ENCODE measurements around the gene THY1.
"Not testable (repeated sequence)": the region's sequence is repeated elsewhere in the genome, so short reads cannot be mapped to it uniquely, and the experiment has no call there.

Gene THY1

GRCh38 chr11:119418759-119419158 lies 4.2 kb downstream of the THY1 start:
- DNase-seq (ENCODE audit: low read depth in 2 of 2) = no peak

- DNase-seq (ENCODE audit: low read depth in 2 of 2) = no peak
Measured at GRCh38 chr11:119417726-119418540, 5.0 kb downstream of the THY1 start.

DNA sequence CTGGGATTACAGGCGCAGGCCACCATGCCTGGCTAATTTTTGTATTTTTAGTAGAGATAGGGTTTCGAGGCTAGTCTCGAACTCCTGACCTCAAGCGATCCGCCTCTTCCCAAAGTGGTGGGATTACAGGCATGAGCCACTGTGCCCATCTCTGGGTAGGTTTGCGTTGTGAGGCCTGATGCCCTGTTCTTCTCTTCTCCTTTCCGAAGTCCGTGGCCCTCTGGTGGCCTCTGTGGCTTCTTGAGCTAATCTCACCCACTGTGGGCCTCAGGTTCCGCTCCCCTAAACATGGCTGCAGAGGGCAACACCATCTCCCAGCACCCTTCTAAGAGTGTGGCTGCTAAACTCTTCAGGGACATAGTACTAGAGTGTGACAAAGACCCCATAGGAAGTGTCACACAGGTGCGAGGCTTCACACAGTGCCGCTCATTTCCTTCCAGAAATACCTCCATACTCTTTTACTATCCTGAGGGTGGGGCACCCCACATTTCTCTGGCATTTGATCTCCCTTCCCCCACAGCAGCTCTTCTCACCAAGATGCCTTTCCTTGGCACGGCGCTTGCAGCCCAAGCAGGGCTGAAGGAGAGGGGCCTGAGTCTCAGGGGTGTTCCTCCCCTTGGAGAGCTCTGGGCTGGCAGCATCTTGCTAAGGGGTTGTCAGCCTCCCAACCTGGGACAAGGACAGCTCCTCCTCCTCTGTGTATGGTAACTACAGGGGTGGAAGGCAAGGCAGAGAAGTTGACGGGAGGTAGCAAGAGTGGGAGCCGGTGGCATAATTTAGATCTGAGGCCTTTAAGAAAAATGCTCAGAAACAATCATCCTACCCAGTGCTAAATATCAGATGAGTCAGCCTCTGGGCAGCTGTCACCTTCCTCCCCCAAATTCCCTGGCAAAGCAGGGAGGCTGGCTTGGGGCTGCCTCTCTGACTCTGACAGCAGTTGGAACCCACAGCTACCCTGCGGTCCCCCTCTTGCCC lies 6.1 kb downstream of the THY1 start:
- DNase-seq (ENCODE audit: low read depth in 2 of 2) = no peak

- no peak for DNase-seq (ENCODE audit: low read depth in 2 of 2)
Measured at GRCh38 chr11:119415966-119416365, 7.0 kb downstream of the THY1 start.

GRCh38 chr11:119415517-119415916 lies 7.5 kb downstream of the THY1 start:
- DNase-seq (ENCODE audit: low read depth in 2 of 2) = no peak

GRCh38 chr11:119414734-119415133 lies 8.2 kb downstream of the THY1 start:
- DNase-seq (ENCODE audit: low read depth in 2 of 2) = no peak

- no peak for DNase-seq (ENCODE audit: low read depth in 2 of 2)
Measured at GRCh38 chr11:119414321-119414720, 8.7 kb downstream of the THY1 start.

- DNase-seq (ENCODE audit: low read depth in 2 of 2) = no peak
Measured at GRCh38 chr11:119412072-119412471, 10.9 kb downstream of the THY1 start.

DNA sequence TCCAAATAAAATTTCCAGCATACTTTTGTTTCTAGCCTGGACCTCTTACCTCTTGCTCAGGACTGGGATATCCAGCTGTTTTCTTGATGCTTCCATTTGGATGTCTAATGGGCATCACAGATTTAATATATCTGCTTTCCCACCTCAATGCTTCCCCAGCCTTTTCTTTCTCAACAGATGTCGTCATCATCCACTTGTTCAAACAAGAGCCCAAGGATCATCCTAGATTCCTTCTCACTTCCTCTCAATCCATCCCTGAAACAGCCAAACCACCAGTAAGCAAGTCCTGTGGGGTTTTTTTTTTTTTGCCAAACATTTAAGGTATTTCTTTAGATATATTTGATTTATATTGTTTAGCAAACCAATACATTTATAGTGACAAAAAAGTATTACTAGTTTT lies 12.5 kb downstream of the THY1 start:
- no peak for DNase-seq (ENCODE audit: low read depth in 2 of 2)

GRCh38 chr11:119409731-119410130 lies 13.2 kb downstream of the THY1 start:
- no peak for DNase-seq (ENCODE audit: low read depth in 2 of 2)

- DNase-seq (ENCODE audit: low read depth in 2 of 2) = no peak
Measured at GRCh38 chr11:119406005-119406404, 17.0 kb downstream of the THY1 start.

DNA sequence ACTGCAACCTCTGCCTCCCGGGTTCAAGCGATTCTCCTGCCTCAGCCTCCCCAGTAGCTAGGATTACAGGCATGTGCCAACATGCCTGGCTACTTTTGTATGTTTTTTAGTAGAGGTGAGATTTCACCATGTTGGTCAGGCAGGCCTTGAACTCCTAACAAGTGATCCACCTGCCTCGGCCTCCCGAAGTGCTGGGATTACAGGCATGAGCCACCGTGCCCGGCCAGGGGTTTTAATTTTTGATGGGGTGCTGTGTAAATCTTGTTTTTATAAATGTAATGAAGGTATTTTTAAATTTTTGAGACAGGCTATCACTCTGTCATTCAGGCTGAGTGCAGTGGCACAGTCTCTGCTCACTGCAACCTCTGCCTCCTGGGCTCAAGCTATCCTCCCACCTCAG lies 17.5 kb downstream of the THY1 start:
- not testable (repeated sequence) for DNase-seq (ENCODE audit: low read depth in 2 of 2)

DNA sequence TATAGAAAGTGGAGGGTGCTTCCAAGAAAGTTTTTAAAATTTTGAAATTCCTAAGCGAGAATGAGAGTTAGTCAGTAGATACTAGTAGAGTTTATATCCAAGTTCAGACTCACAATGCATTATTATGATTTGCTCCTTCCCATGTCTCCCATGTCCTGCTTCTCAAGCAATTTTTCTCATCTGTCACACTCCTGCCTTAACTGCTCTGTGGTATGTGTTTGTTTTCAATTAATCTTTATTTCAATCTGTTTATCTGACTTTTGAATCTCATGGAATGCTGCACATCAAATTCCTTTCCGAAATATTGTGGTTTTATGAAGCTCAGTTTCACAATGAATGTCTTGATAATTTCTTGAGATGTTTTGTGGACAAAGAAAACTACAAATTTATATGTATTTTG lies 18.1 kb downstream of the THY1 start:
- DNase-seq (ENCODE audit: low read depth in 2 of 2) = no peak

DNA sequence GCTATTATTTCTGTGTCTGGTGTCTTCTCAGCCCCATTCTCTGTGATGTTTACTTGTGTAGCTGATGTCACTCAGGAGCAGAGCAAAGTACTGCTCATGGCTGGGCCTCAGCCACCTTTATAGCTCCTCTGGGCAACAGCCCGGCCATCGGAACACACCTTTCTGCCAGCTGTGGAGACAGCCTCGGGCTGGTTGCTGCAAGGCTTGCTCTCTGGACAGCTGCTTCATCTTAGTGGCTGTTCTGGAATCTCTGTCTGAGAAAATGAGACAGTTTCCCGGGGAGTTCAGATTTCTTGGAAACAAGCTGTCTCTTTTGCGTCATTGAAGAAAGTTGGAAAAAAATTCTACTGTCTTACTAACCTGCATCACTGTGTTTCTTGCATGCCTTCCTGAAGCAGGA lies 20.0 kb downstream of the THY1 start:
- DNase-seq (ENCODE audit: low read depth in 2 of 2) = no peak

DNA sequence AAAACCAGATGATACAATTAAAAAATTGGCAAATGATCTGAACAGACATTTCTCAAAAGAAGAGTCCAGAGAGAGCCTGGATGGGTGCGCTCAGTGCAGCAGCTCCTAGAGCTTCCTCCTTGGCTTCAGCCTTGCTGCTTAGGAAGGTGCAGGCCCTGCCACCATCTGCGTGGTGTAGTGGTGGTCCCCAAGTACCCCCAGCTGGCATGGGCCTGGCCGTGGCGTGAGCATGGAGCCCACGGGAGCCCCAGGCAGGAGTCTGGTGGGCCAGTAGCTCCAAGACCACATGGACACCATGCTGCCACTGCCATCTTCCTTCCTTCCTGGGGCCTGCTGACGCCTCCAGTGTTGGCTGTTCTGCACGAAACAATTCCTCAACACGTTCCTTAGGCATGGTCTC lies 20.5 kb downstream of the THY1 start:
- DNase-seq (ENCODE audit: low read depth in 2 of 2) = no peak

- DNase-seq (ENCODE audit: low read depth in 2 of 2) = no peak
Measured at GRCh38 chr11:119400860-119401259, 22.1 kb downstream of the THY1 start.

DNA sequence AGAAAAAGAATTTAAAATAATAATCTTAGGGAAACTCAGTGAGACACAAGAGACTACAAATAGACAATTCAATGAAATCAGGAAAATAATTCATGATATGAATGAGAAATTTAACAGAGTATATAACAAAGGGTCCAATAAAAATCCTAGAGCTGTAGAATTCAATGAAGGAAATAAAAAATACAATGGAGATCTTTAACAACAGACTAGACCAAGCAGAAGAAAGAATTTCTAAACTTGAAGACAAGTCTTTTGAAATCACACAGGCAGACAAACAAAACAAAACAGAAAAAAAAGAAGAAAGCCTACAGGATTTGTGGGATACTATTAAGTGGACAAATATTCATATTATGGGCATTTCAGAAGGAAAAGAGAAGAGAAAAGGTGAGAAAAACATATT lies 25.2 kb downstream of the THY1 start:
- DNase-seq (ENCODE audit: low read depth in 2 of 2) = no peak

DNA sequence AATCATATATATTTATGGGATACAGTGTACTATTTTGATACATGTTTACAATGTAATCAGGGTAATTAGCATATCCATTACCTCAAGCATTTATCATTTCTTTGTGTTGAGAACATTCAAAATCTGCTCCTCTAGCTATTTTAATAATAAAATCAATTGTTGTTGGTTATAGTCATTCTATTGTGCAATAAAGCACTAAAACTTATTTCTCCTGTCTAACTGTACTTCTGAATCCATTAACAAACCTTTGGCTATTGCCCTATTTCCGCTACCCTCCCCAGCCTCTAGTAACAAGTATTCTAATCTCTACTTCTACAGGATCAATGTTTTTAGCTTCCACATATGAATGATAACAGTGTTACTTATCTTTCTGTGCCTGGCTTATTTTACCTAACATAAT lies 26.1 kb downstream of the THY1 start:
- no peak for DNase-seq (ENCODE audit: low read depth in 2 of 2)

- no peak for DNase-seq (ENCODE audit: low read depth in 2 of 2)
Measured at GRCh38 chr11:119391275-119391674, 31.7 kb downstream of the THY1 start.

- no peak for DNase-seq (ENCODE audit: low read depth in 2 of 2)
Measured at GRCh38 chr11:119389611-119390254, 33.2 kb downstream of the THY1 start.

GRCh38 chr11:119388103-119388502 lies 34.9 kb downstream of the THY1 start:
- no peak for DNase-seq (ENCODE audit: low read depth in 2 of 2)

GRCh38 chr11:119384332-119384731 lies 38.6 kb downstream of the THY1 start:
- DNase-seq (ENCODE audit: low read depth in 2 of 2) = no peak
